Endometrial microvascular endothelial cells (primary cell): ENCODE data around the gene MYB. TPM values are rescaled to one million over a fixed set of nuclear protein-coding genes. Genes with fewer than 3 reads are reported as not detected.
"Not testable (repeated sequence)": the region's sequence is repeated elsewhere in the genome, so short reads cannot be mapped to it uniquely, and the experiment has no call there.

ENCODE experiments used
- in situ Hi-C: cut with HindIII; loops from 2 replicates; pipeline ENCODE4 v1.10.0; 2017; ENCODE audit warnings: low sequenced_read_pairs, low pct_unique_long_range_greater_than_20kb; ENCODE audit errors: inconsistent ontology term
- total RNA-seq: library from RNA; depleted of rRNA; stranded (reverse); fragments of >200 nt; gene quantifications from one replicate; pipeline ENCODE4 v1.2.3, GENCODE V29; 2015; ENCODE audit errors: inconsistent ontology term

Gene MYB
- total RNA-seq, 1 donor from 2014 or later: not detected

DNA sequence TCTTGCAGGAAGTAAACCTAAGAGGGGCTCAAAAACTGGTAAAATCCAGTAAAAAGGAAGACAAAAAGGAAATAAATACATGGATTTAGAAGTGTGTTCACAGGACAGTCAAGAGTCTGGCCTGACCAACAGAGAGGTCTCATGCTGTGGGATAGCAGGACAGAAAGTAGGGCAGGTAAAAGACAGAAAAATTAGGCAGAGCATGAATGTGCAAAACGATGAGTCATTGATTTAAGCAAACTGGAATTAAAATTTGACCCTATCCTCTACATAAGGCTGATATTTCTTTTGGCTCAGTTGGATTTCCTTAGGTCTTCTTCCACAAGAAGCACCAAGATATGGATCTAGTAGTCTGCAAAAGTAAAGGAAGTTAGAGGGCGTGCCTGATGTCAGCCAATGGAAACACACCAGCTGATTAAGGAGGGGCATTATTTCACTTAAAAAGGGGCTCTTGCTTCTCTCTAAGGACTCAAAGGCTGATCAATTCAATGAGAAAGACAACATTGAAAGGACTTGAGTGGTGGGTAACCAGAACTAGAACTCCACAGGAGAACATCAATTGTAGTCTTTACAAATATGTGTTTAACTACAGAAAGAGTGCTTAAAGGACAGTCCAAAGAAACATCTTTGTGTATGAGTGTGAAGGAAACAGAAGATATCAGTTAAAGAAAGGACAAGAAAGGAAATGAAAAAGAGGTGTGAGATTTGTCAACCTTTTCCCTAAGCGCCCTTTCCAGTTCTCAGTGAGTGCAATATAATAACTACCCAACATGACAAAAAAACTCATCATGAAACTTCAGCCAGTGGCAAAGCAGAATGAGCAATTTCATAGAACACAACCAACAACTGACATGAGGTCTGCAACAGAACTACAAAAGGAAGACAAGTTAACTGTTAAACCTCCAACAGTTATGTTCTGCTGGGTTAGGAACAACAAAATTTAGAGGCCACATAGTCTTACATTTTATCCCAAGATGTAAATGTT, 19.4 kb upstream of the MYB start:
- in situ Hi-C loops: no loop called here

GRCh38 chr6:135162678-135163439, 18.2 kb upstream of the MYB start:
- in situ Hi-C loops: no loop called here

GRCh38 chr6:135163440-135163738, 17.7 kb upstream of the MYB start:
- in situ Hi-C loops: no loop called here

- in situ Hi-C loops: not testable (repeated sequence)
These were observed 16.7 kb upstream of the MYB start for GRCh38 chr6:135164387-135164786.

- in situ Hi-C loops: no loop called here
These were observed 16.1 kb upstream of the MYB start for GRCh38 chr6:135165031-135165430.

DNA sequence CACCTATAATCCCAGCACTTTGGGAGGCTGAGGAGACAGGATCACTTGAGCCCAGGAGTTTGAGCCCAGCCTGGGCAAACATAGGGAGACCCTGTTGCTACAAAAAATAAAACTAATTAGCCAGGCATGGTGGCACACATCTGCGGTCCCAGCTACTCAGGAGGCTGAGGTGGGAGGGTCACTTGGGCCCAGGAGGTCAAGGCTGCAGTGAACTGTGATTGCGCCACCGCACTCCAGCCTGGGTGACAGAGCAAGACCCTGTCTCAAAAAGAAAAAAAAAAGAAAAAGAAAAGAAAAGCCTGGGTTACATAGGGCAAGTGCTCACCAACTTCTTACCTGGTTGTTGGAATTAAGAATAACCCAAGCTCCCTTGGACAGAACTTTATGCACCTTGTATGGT, 14.6 kb upstream of the MYB start:
- in situ Hi-C loops: no loop called here

GRCh38 chr6:135167617-135168016, 13.5 kb upstream of the MYB start:
- in situ Hi-C loops: no loop called here

GRCh38 chr6:135168766-135169165, 12.3 kb upstream of the MYB start:
- in situ Hi-C loops: no loop called here

DNA sequence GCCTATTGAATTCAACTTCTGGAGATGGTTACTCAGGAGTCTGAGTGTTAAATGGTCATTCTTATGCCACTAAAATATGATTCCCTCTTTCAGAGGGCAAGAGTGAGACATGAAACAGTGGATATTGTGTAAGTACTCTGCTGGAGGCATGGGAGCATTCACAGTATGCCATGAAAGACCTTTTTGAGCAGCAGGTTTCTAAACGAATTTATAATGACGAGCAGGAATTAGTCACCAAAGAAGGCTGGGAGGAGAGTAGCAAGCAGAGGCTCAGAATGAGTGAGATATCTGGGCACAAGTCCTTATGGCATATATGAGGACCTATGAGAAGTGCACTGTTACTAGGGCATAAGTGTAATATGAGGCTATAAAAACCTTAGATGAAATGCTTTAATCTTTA, 10.9 kb upstream of the MYB start:
- in situ Hi-C loops: no loop called here

DNA sequence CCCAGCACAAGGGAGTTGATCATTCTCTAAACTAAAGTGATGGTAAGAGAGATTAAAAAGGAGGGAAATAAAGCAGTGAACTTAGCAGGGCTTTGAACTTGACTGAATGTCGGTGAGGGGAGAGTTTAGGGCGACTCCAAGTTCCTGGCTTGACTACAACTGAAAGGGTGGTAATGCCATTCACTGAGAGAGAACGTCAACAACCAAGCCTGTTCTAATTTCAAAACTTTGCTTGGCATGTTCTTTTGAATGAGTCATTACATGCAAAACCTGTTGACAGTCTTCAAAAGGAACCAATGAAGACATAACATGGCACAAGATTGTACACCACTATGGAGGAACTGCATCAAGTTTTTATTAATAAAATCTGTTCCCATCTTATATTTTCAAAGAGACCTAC, 10.3 kb upstream of the MYB start:
- in situ Hi-C loops: no loop called here

DNA sequence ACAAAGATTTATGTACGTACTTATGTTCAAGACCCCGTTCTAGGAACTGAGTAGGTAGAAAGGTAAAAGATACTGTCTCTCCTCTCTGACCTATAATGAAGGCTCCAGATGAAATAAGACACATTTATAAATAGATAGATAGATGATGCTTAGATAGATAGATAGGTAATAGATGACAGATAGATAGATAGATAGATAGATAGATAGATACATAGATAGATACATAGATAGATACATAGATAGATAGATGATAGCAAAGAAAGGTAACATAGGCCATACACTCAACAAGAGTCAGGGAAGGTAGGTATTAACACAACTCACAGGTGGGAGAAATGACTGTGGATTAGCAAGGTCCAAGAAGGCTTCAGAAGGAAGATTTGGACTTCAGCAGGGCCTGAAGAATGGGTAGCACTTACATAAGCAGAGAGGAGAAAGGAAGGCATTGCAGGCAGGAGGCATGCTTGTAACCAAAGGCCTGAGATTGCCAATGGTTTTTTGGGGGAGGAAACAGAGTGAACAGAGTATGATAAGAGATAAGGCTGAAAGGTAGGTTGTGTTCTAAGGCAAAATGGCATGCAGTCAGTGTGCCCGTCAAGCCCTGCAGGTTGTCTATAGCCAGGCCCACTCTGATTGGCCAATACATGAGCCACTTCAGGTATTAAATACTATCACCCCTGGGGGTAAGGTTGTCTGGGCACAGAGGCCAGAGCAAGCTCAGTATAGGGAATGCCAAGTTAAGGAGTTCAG, 7.7 kb upstream of the MYB start:
- in situ Hi-C loops: no loop called here

DNA sequence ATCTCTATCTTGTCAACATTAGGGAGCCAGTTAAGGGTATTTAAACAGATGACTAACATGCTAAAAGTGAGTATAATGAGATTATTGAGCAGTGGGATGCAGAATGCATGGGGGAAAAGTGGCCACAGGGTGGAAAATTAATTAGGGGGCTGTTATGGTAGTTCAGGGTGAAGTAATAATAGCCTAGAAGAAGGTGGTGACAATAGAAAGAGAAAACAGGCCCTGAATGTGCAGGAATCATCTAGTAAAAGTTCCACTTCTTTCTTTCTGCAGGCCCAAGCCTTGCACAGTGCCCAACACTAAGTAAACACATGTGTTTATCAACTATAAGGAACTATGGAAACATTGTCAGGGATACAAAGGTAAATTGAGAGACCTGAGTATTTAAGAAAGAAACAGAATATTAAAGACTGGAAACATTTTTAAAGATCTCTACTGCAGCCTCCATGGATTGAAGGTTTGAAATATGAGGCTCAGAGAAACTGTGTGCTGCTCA, 7.1 kb upstream of the MYB start:
- in situ Hi-C loops: no loop called here

GRCh38 chr6:135176058-135176457, 5.0 kb upstream of the MYB start:
- in situ Hi-C loops: no loop called here

GRCh38 chr6:135176464-135176863, 4.6 kb upstream of the MYB start:
- in situ Hi-C loops: no loop called here

GRCh38 chr6:135179372-135179771, 1.7 kb upstream of the MYB start:
- in situ Hi-C loops: no loop called here

GRCh38 chr6:135179920-135180541, 1.1 kb upstream of the MYB start:
- in situ Hi-C loops: no loop called here

DNA sequence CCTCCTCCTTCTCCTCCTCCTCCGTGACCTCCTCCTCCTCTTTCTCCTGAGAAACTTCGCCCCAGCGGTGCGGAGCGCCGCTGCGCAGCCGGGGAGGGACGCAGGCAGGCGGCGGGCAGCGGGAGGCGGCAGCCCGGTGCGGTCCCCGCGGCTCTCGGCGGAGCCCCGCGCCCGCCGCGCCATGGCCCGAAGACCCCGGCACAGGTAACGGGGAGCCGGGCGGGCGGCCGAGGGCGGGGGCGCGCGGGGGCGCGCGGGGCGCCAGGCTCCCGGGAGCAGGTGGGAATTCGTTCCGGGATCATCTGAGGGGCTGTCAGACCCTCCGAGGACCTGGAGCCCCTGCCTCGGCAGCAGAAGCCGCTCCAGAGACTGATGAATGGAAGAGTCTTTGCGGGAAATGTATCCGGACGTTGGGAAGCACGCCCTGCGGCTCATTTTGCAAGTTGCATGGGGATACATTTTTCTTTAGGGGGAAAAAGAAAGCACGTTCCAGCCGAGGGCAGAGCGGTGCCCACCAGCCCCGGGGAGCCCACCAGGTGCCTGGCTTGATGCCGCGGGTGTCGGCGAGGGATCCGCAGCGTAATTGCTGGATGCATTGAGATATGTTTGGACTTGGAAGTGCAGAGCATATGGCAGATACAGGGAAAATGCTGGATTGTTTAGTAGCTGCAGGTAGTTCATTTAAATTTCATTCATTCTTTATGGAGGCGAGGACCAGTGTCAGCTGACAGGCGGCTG, 394 bp downstream of the MYB start:
- in situ Hi-C loops: no loop called here
